ENCODE results near the gene FAM169A. TPM values are rescaled to one million over a fixed set of nuclear protein-coding genes. Genes with fewer than 3 reads are reported as not detected.

FAM169A gene
- total and polyA plus RNA-seq, 2 of the 4 experiments (the other 2 are of a cell fraction): under 0.01 TPM; not detected in 1

Small RNA genes lying within 50 kb of the gene (microRNA-seq; reads per million reads assigned to microRNA genes)
- gene RF00561 (ENCODE audit: insufficient read depth, insufficient read length): not detected

Small RNA genes lying within 50 kb of the gene (small RNA-seq; reads per million reads assigned to genes)
- gene RF00561: 0 reads per million in 5 experiments

Other genes with a start within 250 kb of the FAM169A start
- 55.8 and 70.8 TPM in 2 replicates for gene ENC1, start 225.7 kb downstream of the FAM169A start, total RNA-seq (2012; rRNA removed)
- 24.9 and 25.6 TPM in 2 replicates for gene ENC1, start 225.7 kb downstream of the FAM169A start, polyA plus RNA-seq (2012; rRNA removed)
- gene HEXB, start 181.2 kb downstream of the FAM169A start, total RNA-seq (2012; rRNA removed): 76.7 and 132 TPM in 2 replicates
- 102 and 126 TPM in 2 replicates for gene HEXB, start 181.2 kb downstream of the FAM169A start, polyA plus RNA-seq (2012; rRNA removed)
- 45.7 and 61.4 TPM in 2 replicates for gene GFM2, start 99.3 kb downstream of the FAM169A start, total RNA-seq (2012; rRNA removed)
- 18.8 and 23.3 TPM in 2 replicates for gene GFM2, start 99.3 kb downstream of the FAM169A start, polyA plus RNA-seq (2012; rRNA removed)
- gene NSA2, start 99.1 kb downstream of the FAM169A start, total RNA-seq (2012; rRNA removed): 5.4 and 25.6 TPM in 2 replicates
- gene NSA2, start 99.1 kb downstream of the FAM169A start, polyA plus RNA-seq (2012; rRNA removed): 33.0 and 33.9 TPM in 2 replicates
- 1.8 and 2.5 TPM in 2 replicates for gene GCNT4, start 186.2 kb upstream of the FAM169A start, total RNA-seq (2012; rRNA removed)
- gene GCNT4, start 186.2 kb upstream of the FAM169A start, polyA plus RNA-seq (2012; rRNA removed): 0.39 and 0.46 TPM in 2 replicates